ENCODE results near the gene MAGEF1. TPM values are rescaled to one million over a fixed set of nuclear protein-coding genes. Genes with fewer than 3 reads are reported as not detected.
A peak's percentile ranks its signal among the peaks of the same experiment; 100 is the strongest.

Gene MAGEF1
- total and polyA plus RNA-seq, 2 of the 8 experiments (the other 6 are each of a cell fraction or from before 2014, with no cell fraction given) = 26.5 to 56.7 TPM

- ChIA-PET POLR2A (ENCODE audit: partially characterized antibody) (no interaction called here), CTCF (ENCODE audit: partially characterized antibody) (interaction anchor here (0.9 to 1.0 kb wide), 3 partner anchors 13 to 60 kb away, joined by 3 read pairs; no protein-coding TSS in a partner anchor)
- H3K36me3 ChIP-seq (ENCODE audit: control insufficient read depth in 2 of 4, insufficient read depth in 4 of 4, low read length in 3 of 4) = no peaks in the 10 kb centered on the region
- no peak for FAIRE-seq
- H2BK20ac ChIP-seq (ENCODE audit: low read length) = no peak overlapping the region
- H3K27ac ChIP-seq (ENCODE audit: low read depth, low read length) = no peak overlapping the region
- peaks cover 0 to 15% (median 6%) of the 10 kb centered on the region in 4 experiments; a peak in 6 of 7 replicates for H3K4me1 ChIP-seq (replicated peaks in 1 of 4; ENCODE audit: control insufficient read depth in 3 of 4, insufficient read depth in 4 of 4, low read length in 3 of 4)
- no peak overlapping the region for H3K14ac ChIP-seq (ENCODE audit: insufficient read length)
- no peak overlapping the region for H4K5ac ChIP-seq (ENCODE audit: insufficient read length, low read depth, low read length)
- H3K23me2 ChIP-seq (ENCODE audit: low read depth, low read length) = 0 out of 2 replicates have a peak, but pooled peaks cover 2% of the 10 kb centered on the region
- 87% methylated on average over 12 of the region's 12 CpGs; no CpG with 5 or more reads in 1 of the 2 experiments for WGBS, 2 experiments (ENCODE audit: extremely low coverage in 1 of 2, insufficient coverage in 1 of 2, insufficient read length in 1 of 2, insufficient replicate concordance in 2 of 2, low coverage in 1 of 2, low lambda C conversion rate in 2 of 2, missing lambda C conversion rate in 1 of 2)
- H3K4ac ChIP-seq (replicated peaks; ENCODE audit: insufficient read length, low read depth, low read length) = no peak overlapping the region
- H2BK120ac ChIP-seq (replicated peaks; ENCODE audit: low read depth, low read length) = no peak overlapping the region
- H4K20me1 ChIP-seq (replicated peaks in 1 of 2; ENCODE audit: control insufficient read depth in 1 of 2, insufficient read depth in 2 of 2, low read length in 2 of 2) = no peaks in the 10 kb centered on the region
- no peak for DNase-seq (ENCODE audit: low read depth in 1 of 2, low spot score in 2 of 2)
- H2AK5ac ChIP-seq (ENCODE audit: low read depth, low read length) = no peak overlapping the region
- H3K79me2 ChIP-seq (ENCODE audit: control insufficient read depth in 1 of 2, insufficient read depth in 2 of 2, low read length in 2 of 2) = no peaks in the 10 kb centered on the region
- no peak overlapping the region for H3K9ac ChIP-seq (replicated peaks in 1 of 4; ENCODE audit: extremely low read depth in 1 of 4, low read depth in 3 of 4, low read length in 3 of 4)
- no peak overlapping the region for H3K4me2 ChIP-seq (ENCODE audit: insufficient read depth in 1 of 2, low read depth in 2 of 2, low read length in 2 of 2)
- H4K91ac ChIP-seq (replicated peaks; ENCODE audit: insufficient read length, low read length) = no peak overlapping the region
- no peak overlapping the region for H3K18ac ChIP-seq (ENCODE audit: extremely low read depth, low read length)
- H4K8ac ChIP-seq (ENCODE audit: extremely low read depth, insufficient read depth, low read length) = no peak overlapping the region
- H2AFZ ChIP-seq (ENCODE audit: low read length) = no peak overlapping the region
- H3K4me3 ChIP-seq (ENCODE audit: extremely low read depth in 1 of 4, insufficient read depth in 2 of 4, low read depth in 3 of 4, low read length in 4 of 4) = no peak overlapping the region
- no peak overlapping the region for H2BK5ac ChIP-seq (ENCODE audit: low read depth, low read length)
- TF ChIP-seq EP300 (IDR thresholded peaks at IDR 0.05; ENCODE audit: borderline replicate concordance in 1 of 2, low read depth in 2 of 2, low read length in 2 of 2) = peak in 1 of 2 experiments; percentile 20; a peak in 1 of 3 replicates
- TF ChIP-seq USF2 (IDR thresholded peaks at IDR 0.05; ENCODE audit: low read length) = no peak; the same call in 1 of the 2 replicates
- peaks cover 3 to 5% of the 10 kb centered on the region in 2 experiments; a peak in 3 of 4 replicates for H3K9me3 ChIP-seq (ENCODE audit: insufficient read depth in 2 of 2, low read depth in 1 of 2, low read length in 1 of 2)
- peaks cover 0 to 4% (median 2%) of the 10 kb centered on the region in 4 experiments; a peak in 2 of 7 replicates for H3K27me3 ChIP-seq (replicated peaks in 1 of 4; ENCODE audit: control insufficient read depth in 3 of 4, extremely low read depth in 1 of 4, insufficient read depth in 3 of 4, low read length in 3 of 4)
- H2BK15ac ChIP-seq (ENCODE audit: low read length) = no peak overlapping the region
- no peak overlapping the region for H3K56ac ChIP-seq (replicated peaks; ENCODE audit: insufficient read length, low read depth, low read length)
- no peaks in the 10 kb centered on the region for H3K79me1 ChIP-seq (ENCODE audit: low read depth, low read length)
- H3K23ac ChIP-seq (ENCODE audit: insufficient read length) = no peak overlapping the region
- no peak overlapping the region for H2BK12ac ChIP-seq (ENCODE audit: low read depth, low read length)
These were observed 27.8 kb downstream of the MAGEF1 start for GRCh38 chr3:184683900-184684560.
